GM12878 (cell line): Measurements from ENCODE around the gene RBMS3. TPM values are rescaled to one million over a fixed set of nuclear protein-coding genes. Genes with fewer than 3 reads are reported as not detected.

Experiments
- ATAC-seq: fragments of 200-7000 bp; cut with Tn5 transposase; 3 replicates; pipeline ENCODE4 v1.9.1; 2020; ENCODE audit warnings: mild to moderate bottlenecking, moderate library complexity
- BruUV-seq: library from RNA; stranded (reverse); fragments of 400-500 nt; replicated peaks from 2 replicates; lab custom pipeline; 2021; lab: Mats Ljungman, UMichigan
- CTCF ChIA-PET: fragments of 300-600 bp; sonication (Branson Sonifier 250); formaldehyde crosslinking; extraction: SDS; loops from one replicate; lab custom pipeline; 2021; ENCODE audit warnings: inconsistent platforms; lab: Yijun Ruan, JAX
- POLR2A ChIA-PET: fragments of 350-600 bp; formaldehyde crosslinking; extraction: SDS; loops from one replicate; lab custom pipeline; 2021; ENCODE audit warnings: inconsistent platforms; lab: Charles Lee
- RAD21 ChIA-PET: fragments of 300-600 bp; sonication (Branson Sonifier 250); formaldehyde crosslinking; loops from one replicate; lab custom pipeline; 2023; ENCODE audit warnings: antibody characterized with exemption; ENCODE audit not compliant: unreplicated experiment; lab: Charles Lee
- SMC1A ChIA-PET: fragments of 300-600 bp; sonication (Branson Sonifier 250); formaldehyde crosslinking; loops from one replicate; lab custom pipeline; 2023; ENCODE audit not compliant: unreplicated experiment, uncharacterized antibody; lab: Charles Lee
- DNase-seq: peaks from one replicate; pipeline ENCODE4 v3.0.0-alpha.2; 2011; ENCODE audit warnings: low read depth, low spot score
- FAIRE-seq: peaks from 3 replicates; lab custom pipeline; 2011; peaks lifted over from hg19 to GRCh38; lab: Jason Lieb, UNC
- H2AFZ ChIP-seq: 2 replicates; pipeline ENCODE4 v1.6.0; 2011; ENCODE audit warnings: low read depth, low read length, control low read depth; ENCODE audit not compliant: control insufficient read depth
- H3K27ac ChIP-seq: 2 replicates; pipeline ENCODE4 v1.5.1; 2011; ENCODE audit warnings: control low read depth; ENCODE audit not compliant: control insufficient read depth, insufficient read depth
- H3K27me3 ChIP-seq, 2 experiments: replicated peaks in 1 of 2; 2 replicates each; pipeline versions ENCODE4 v1.6.0 to v1.6.1; 2011; ENCODE audit warnings: low read length in 1 of 2; ENCODE audit not compliant: control insufficient read depth in 2 of 2, insufficient read depth in 2 of 2
- H3K36me3 ChIP-seq, 2 experiments: 2 replicates each; pipeline ENCODE4 v1.5.1; 2011; ENCODE audit warnings: low read length in 1 of 2; ENCODE audit not compliant: control insufficient read depth in 2 of 2, insufficient read depth in 2 of 2
- H3K4me1 ChIP-seq: 2 replicates; pipeline ENCODE4 v1.6.1; 2011; ENCODE audit warnings: mild to moderate bottlenecking, low read length, moderate library complexity, mixed read lengths; ENCODE audit not compliant: control insufficient read depth, insufficient read depth
- H3K4me2 ChIP-seq: 2 replicates; pipeline ENCODE4 v1.6.0; 2011; ENCODE audit warnings: control low read depth; ENCODE audit not compliant: control insufficient read depth, insufficient read depth
- H3K4me3 ChIP-seq: fragments of 200-600 bp; sonication (generic); 2 replicates; pipeline ENCODE4 v1.5.1; 2016
- H3K79me2 ChIP-seq: 2 replicates; pipeline ENCODE4 v1.6.0; 2011; ENCODE audit warnings: low read length; ENCODE audit not compliant: control insufficient read depth, insufficient read depth
- H3K9ac ChIP-seq: 2 replicates; pipeline ENCODE4 v1.8.0; 2011; ENCODE audit warnings: low read length, control low read depth, mixed read lengths; ENCODE audit not compliant: control insufficient read depth, insufficient read depth
- H3K9me3 ChIP-seq: replicated peaks from 3 replicates; pipeline ENCODE4 v1.5.1; 2011; ENCODE audit warnings: mild to moderate bottlenecking, low read length; ENCODE audit not compliant: control insufficient read depth, insufficient read depth
- H4K20me1 ChIP-seq: 2 replicates; pipeline ENCODE4 v1.6.0; 2011; ENCODE audit not compliant: control insufficient read depth, insufficient read depth
- ATF7 ChIP-seq: fragments of 450-650 bp; IDR thresholded peaks from 2 replicates; pipeline ENCODE4 v1.6.1; 2016; ENCODE audit warnings: low read depth, mild to moderate bottlenecking
- DPF2 ChIP-seq: fragments of 450-650 bp; IDR thresholded peaks from 2 replicates; pipeline ENCODE4 v1.6.1; 2017; ENCODE audit warnings: mild to moderate bottlenecking
- IKZF2 ChIP-seq, 2 experiments: fragments of 450-650 bp; IDR thresholded peaks; 2 replicates each; pipeline ENCODE4 v1.6.1; 2017; ENCODE audit warnings: mild to moderate bottlenecking in 2 of 2, moderate library complexity in 2 of 2
- NR2C2 ChIP-seq: IDR thresholded peaks from 2 replicates; pipeline ENCODE4 v1.6.1; 2011; ENCODE audit warnings: borderline replicate concordance, low read depth; ENCODE audit not compliant: control insufficient read depth, insufficient read length
- NRF1 ChIP-seq: conservative IDR thresholded peaks from 2 replicates; pipeline ENCODE4 v1.6.1; 2011; ENCODE audit warnings: mild to moderate bottlenecking, low read depth, low read length, improper control_type of control experiment
- PAX5 ChIP-seq: IDR thresholded peaks from 2 replicates; pipeline ENCODE4 v1.6.1; 2011; ENCODE audit warnings: low read depth, low read length, borderline replicate concordance
- PAX8 ChIP-seq: fragments of 450-650 bp; IDR thresholded peaks from 2 replicates; pipeline ENCODE4 v1.6.1; 2017; ENCODE audit warnings: mild to moderate bottlenecking, moderate library complexity
- SMAD5 ChIP-seq: IDR thresholded peaks from 2 replicates; pipeline ENCODE4 v1.6.1; 2016; ENCODE audit warnings: antibody characterized with exemption, low read depth
- TCF3 ChIP-seq: IDR thresholded peaks from 2 replicates; pipeline ENCODE4 v1.6.1; 2012; ENCODE audit warnings: low read depth, mild to moderate bottlenecking, low read length, borderline replicate concordance; ENCODE audit not compliant: insufficient read depth
- WGBS: methylation state at CpG from one replicate; pipeline ENCODE4 v1.1.6; 2016; ENCODE audit warnings: low lambda C conversion rate; ENCODE audit not compliant: insufficient replicate concordance, insufficient coverage; ENCODE audit errors: missing lambda C conversion rate; 5-methylcytosine and 5-hydroxymethylcytosine counted together
- in situ Hi-C: fragments of 300-500 bp; cut with MboI; formaldehyde crosslinking; loops from 9 replicates; pipeline ENCODE4 v1.14.3; 2018; ENCODE audit warnings: mixed read lengths
- intact Hi-C: fragments of 100-400 bp; cut with micrococcal nuclease; formaldehyde crosslinking; loops from one replicate; pipeline ENCODE4 v1.14.2; 2022; ENCODE audit not compliant: unreplicated experiment
- polyA plus RNA-seq, 11 experiments: library from polyadenylated mRNA; depleted of rRNA in 4 of 11; unstranded in 6 of 11; stranded (reverse) in 5 of 11; fragments of >200 nt; fragmentation: Nextera tagmentation in 4 of 11; fragmentation: Illumina TruSeq in 1 of 11; extraction: Ambion mirVana in 4 of 11; extraction: Trizol in 1 of 11; gene quantifications; 1 replicate in 1 of 11; 2 replicates in 10 of 11; pipeline versions ENCODE4 v1.2.1 to v1.2.3, GENCODE V29; 2011 to 2016; ENCODE audit warnings: inconsistent platforms in 2 of 11, missing spikeins in 2 of 11, low read depth in 1 of 11
- total RNA-seq, 4 experiments: library from RNA; depleted of rRNA in 3 of 4; stranded (reverse); fragments of >200 nt in 3 of 4; fragmentation: Illumina TruSeq in 1 of 4; extraction: Trizol in 1 of 4; gene quantifications; 2 replicates each; pipeline versions ENCODE4 v1.2.1 to v1.2.3, GENCODE V29; 2013 to 2021

Gene RBMS3
- total and polyA plus RNA-seq, 10 of the 15 experiments (the other 5 are each of a cell fraction or from before 2014, with no cell fraction given) = 0.79 to 4.7 (median 3.1) TPM

- ChIA-PET CTCF (no interaction called here), POLR2A (no interaction called here), RAD21 (no interaction called here), SMC1A (no interaction called here)
- WGBS = 15% methylated on average over 3 of the region's 3 CpGs
- H4K20me1 ChIP-seq = no peaks in the 10 kb centered on the region
- BruUV-seq = no TSS peak
- no peaks in the 10 kb centered on the region for H3K9me3 ChIP-seq
- no peak for FAIRE-seq
- H3K79me2 ChIP-seq = no peaks in the 10 kb centered on the region
- no peak overlapping the region for H2AFZ ChIP-seq
- intact Hi-C loops = no loop called here
- H3K4me1 ChIP-seq = no peaks in the 10 kb centered on the region
- peak; percentile 34; the same call in 2 of the 3 replicates for ATAC-seq
- no peak overlapping the region for H3K9ac ChIP-seq
- H3K36me3 ChIP-seq = no peaks in the 10 kb centered on the region
- no peaks in the 10 kb centered on the region for H3K27me3 ChIP-seq
- no peak overlapping the region for H3K4me3 ChIP-seq
- no peak for DNase-seq
- TF ChIP-seq NRF1 = no peak
- TF ChIP-seq PAX8 = no peak
- no peak for TF ChIP-seq IKZF2 (IDR thresholded peaks at IDR 0.05)
- TF ChIP-seq ATF7 = 0 out of 2 replicates have a peak, but pooled peaks have one; percentile 17
- no peak for TF ChIP-seq DPF2
- TF ChIP-seq NR2C2 = no peak
- TF ChIP-seq SMAD5 = no peak
- no peak overlapping the region for H3K27ac ChIP-seq
- H3K4me2 ChIP-seq = no peak overlapping the region
- in situ Hi-C loops = no loop called here
Observed at GRCh38 chr3:29585368-29585767, 304.5 kb downstream of the RBMS3 start.

- Histone ChIP-seq H3K4me3 (no peak overlapping the region), H2AFZ (no peak overlapping the region), H3K9ac (no peak overlapping the region), H3K27me3 (no peaks in the 10 kb centered on the region), H3K79me2 (no peaks in the 10 kb centered on the region)
- no TSS peak for BruUV-seq
- SMC1A ChIA-PET = interaction anchor here (0.6 to 1.0 kb wide), 2 partner anchors 12 to 50 kb away, joined by 3 read pairs; no protein-coding TSS in a partner anchor
- no peak for TF ChIP-seq TCF3
- no peak for TF ChIP-seq PAX5
- TF ChIP-seq, all 136 proteins: peak for 0
- in situ Hi-C loops = no loop called here
- ChIA-PET POLR2A (no interaction called here), RAD21 (no interaction called here), CTCF (no interaction called here)
- Histone ChIP-seq H3K4me1 (no peaks in the 10 kb centered on the region), H4K20me1 (no peaks in the 10 kb centered on the region), H3K9me3 (peaks cover 1% of the 10 kb centered on the region; the same call in 1 of the 3 replicates), H3K4me2 (no peak overlapping the region), H3K27ac (no peak overlapping the region), H3K36me3 (no peaks in the 10 kb centered on the region)
- no peak for FAIRE-seq
- 0% methylated on average over 2 of the region's 2 CpGs for WGBS
- DNase-seq = no peak
- ATAC-seq = no peak
- intact Hi-C loops = no loop called here
Observed at GRCh38 chr3:29587340-29587739, 306.5 kb downstream of the RBMS3 start.
